C4-2B (cell line): ENCODE data around the gene DNAJB4.

Source experiments
- CTCF ChIP-seq: fragments of 450-650 bp; conservative IDR thresholded peaks from 2 replicates; pipeline ENCODE4 v1.5.1; 2017; ENCODE audit warnings: mild to moderate bottlenecking
- ZFX ChIP-seq: fragments of 450-650 bp; IDR thresholded peaks from 2 replicates; pipeline ENCODE4 v1.6.1; 2017

- TF ChIP-seq CTCF (no peak), ZFX (no peak)
Measured at GRCh38 chr1:78045563-78045925, 40.8 kb downstream of the DNAJB4 start.
